ENCODE results near the gene GREB1. TPM values are rescaled to one million over a fixed set of nuclear protein-coding genes. Genes with fewer than 3 reads are reported as not detected.

GREB1 gene
- total and polyA plus RNA-seq, 2 experiments from 2014 or later: 5.7 to 6.4 TPM

GRCh38 chr2:11691076-11691660 lies 157.3 kb downstream of the GREB1 start:
- no peak for DNase-seq (ENCODE audit: low spot score)
- no peak overlapping the region for H3K27ac ChIP-seq
- no peak for TF ChIP-seq CTCF (IDR thresholded peaks at IDR 0.05; ENCODE audit: poor library complexity)
- TF ChIP-seq EZH2phosphoT487 (IDR thresholded peaks at IDR 0.05; ENCODE audit: low read depth, severe bottlenecking, unreplicated experiment): no peak
- no peak overlapping the region for H2AFZ ChIP-seq
- no peaks in the 10 kb centered on the region for H3K36me3 ChIP-seq (replicated peaks; ENCODE audit: insufficient read depth, low read depth)
- no peaks in the 10 kb centered on the region for H4K20me1 ChIP-seq (ENCODE audit: insufficient read depth, poor library complexity, severe bottlenecking)
- 88% methylated on average over 5 of the region's 5 CpGs for WGBS (ENCODE audit: low lambda C conversion rate, missing lambda C conversion rate)
- H3K9me2 ChIP-seq (replicated peaks; ENCODE audit: insufficient read depth): no peaks in the 10 kb centered on the region
- H3K4me3 ChIP-seq: no peak overlapping the region
- peaks cover 5% of the 10 kb centered on the region for H3K4me1 ChIP-seq (ENCODE audit: insufficient read depth)
- no peaks in the 10 kb centered on the region for H3K27me3 ChIP-seq
- no peaks in the 10 kb centered on the region for H3K79me2 ChIP-seq
- H3K4me2 ChIP-seq: no peak overlapping the region
- no peaks in the 10 kb centered on the region for H3K9me3 ChIP-seq (ENCODE audit: low read depth)

Small RNA genes lying within 50 kb of the gene (microRNA-seq; reads per million reads assigned to microRNA genes)
- not detected for gene MIR4429

Small RNA genes lying within 50 kb of the gene (small RNA-seq; reads per million reads assigned to genes)
- gene MIR4429 (not detected), gene RN7SL674P (0.09 reads per million), gene RNA5SP84 (not detected), gene RNU2-13P (not detected)

Other genes with a start within 250 kb of the GREB1 start
- gene ROCK2, start 189.4 kb upstream of the GREB1 start, total RNA-seq: 52.8 and 59.6 TPM in 2 replicates
- gene ROCK2, start 189.4 kb upstream of the GREB1 start, polyA plus RNA-seq: 30.7 and 34.5 TPM in 2 replicates
- 18.3 and 23.1 TPM in 2 replicates for gene E2F6, start 67.9 kb upstream of the GREB1 start, total RNA-seq
- gene E2F6, start 67.9 kb upstream of the GREB1 start, polyA plus RNA-seq: 13.8 and 24.6 TPM in 2 replicates
- gene NTSR2, start 136.2 kb downstream of the GREB1 start, total RNA-seq: not detected in 2 replicates
- 0.28 TPM in 1 of 2 replicates, not detected in the other for gene NTSR2, start 136.2 kb downstream of the GREB1 start, polyA plus RNA-seq
- 35.3 and 42.6 TPM in 2 replicates for gene LPIN1, start 212.6 kb downstream of the GREB1 start, total RNA-seq
- gene LPIN1, start 212.6 kb downstream of the GREB1 start, polyA plus RNA-seq: 34.5 and 45.8 TPM in 2 replicates

Data from hepatocyte (in vitro differentiated cells).